Upper lobe of left lung (tissue), 6 donors: Measurements from ENCODE around the gene NAV2. TPM values are rescaled to one million over a fixed set of nuclear protein-coding genes. Genes with fewer than 3 reads are reported as not detected.

Experiments used
- ATAC-seq, 2 donors: fragments of 200-7000 bp; cut with Tn5 transposase; one replicate each; pipeline ENCODE4 v1.9.1; 2022; ENCODE audit warnings: mild to moderate bottlenecking in 2 of 2, moderate library complexity in 2 of 2; ENCODE audit not compliant: low FRiP score in 2 of 2
- DNase-seq, 2 donors: peaks; one replicate each; pipeline ENCODE4 v3.0.0-alpha.2; 2019 to 2020
- H3K27ac ChIP-seq, 4 donors: fragments of 200-600 bp; sonication (generic); one replicate each; pipeline ENCODE4 v1.5.1; 2016 to 2019
- H3K27me3 ChIP-seq, 4 donors: fragments of 200-600 bp; sonication (generic); one replicate each; pipeline ENCODE4 v1.5.1; 2017 to 2019
- H3K36me3 ChIP-seq, 4 donors: fragments of 200-600 bp; sonication (generic); one replicate each; pipeline ENCODE4 v1.5.1; 2016 to 2019
- H3K4me1 ChIP-seq, 4 donors: fragments of 200-600 bp; sonication (generic); one replicate each; pipeline ENCODE4 v1.5.1; 2018 to 2019
- H3K4me3 ChIP-seq, 4 donors: fragments of 200-600 bp; sonication (generic); one replicate each; pipeline ENCODE4 v1.5.1; 2017 to 2019; ENCODE audit warnings: mild to moderate bottlenecking in 2 of 4, moderate library complexity in 1 of 4
- H3K9me3 ChIP-seq, 4 donors: fragments of 200-600 bp; sonication (generic); one replicate each; pipeline ENCODE4 v1.5.1; 2018 to 2019
- CTCF ChIP-seq, 6 experiments: fragments of 450-650 bp in 4 of 6; fragments of 200-600 bp in 2 of 6; sonication (generic) in 2 of 6; IDR thresholded peaks; one replicate each; pipeline ENCODE4 v1.5.1; 2016 to 2019; ENCODE audit warnings: antibody characterized with exemption in 6 of 6
- EP300 ChIP-seq, 4 donors: sonication (generic); formaldehyde crosslinking; IDR thresholded peaks; one replicate each; pipeline ENCODE4 v1.5.1; 2017; ENCODE audit warnings: antibody characterized with exemption in 4 of 4, control low read depth in 2 of 4
- POLR2A ChIP-seq, 4 donors: fragments of 450-650 bp; IDR thresholded peaks; one replicate each; pipeline ENCODE4 v1.5.1; 2016 to 2017; ENCODE audit warnings: antibody characterized with exemption in 4 of 4, mild to moderate bottlenecking in 2 of 4
- POLR2AphosphoS5 ChIP-seq, 2 donors: sonication (generic); formaldehyde crosslinking; IDR thresholded peaks; one replicate each; pipeline ENCODE4 v1.5.1; 2017; ENCODE audit warnings: antibody characterized with exemption in 2 of 2
- whole genome bisulfite sequencing, 2 donors: methylation state at CpG; one replicate each; pipeline ENCODE4 v1.1.5; 2017 to 2018; 5-methylcytosine and 5-hydroxymethylcytosine counted together
- total RNA-seq, 6 donors: library from RNA; depleted of rRNA in 4 of 6; stranded (reverse); fragments of >200 nt in 4 of 6; gene quantifications; one replicate each; pipeline versions ENCODE4 v1.1.0 to v1.2.1, GENCODE V29; 2016 to 2021
- donor health status: DM: no; HTN: no; CAD: no; lungs with moderate emphysema.
- donor health status: DM: no; HTN: yes; CAD: no; lungs with severe emphysema.

Gene NAV2
- total RNA-seq, 6 donors from 2014 or later: 40.5 to 61.4 (median 52.3) TPM

GRCh38 chr11:19881177-19881576 lies 168.5 kb downstream of the NAV2 start:
- Histone ChIP-seq H3K27ac (no peak overlapping the region), H3K4me1 (no peaks in the 10 kb centered on the region), H3K36me3 (peaks cover 0 to 22% (median 1%) of the 10 kb centered on the region in 4 donors), H3K27me3 (no peaks in the 10 kb centered on the region), H3K4me3 (no peak overlapping the region), H3K9me3 (no peaks in the 10 kb centered on the region)
- DNase-seq (no peak), ATAC-seq (no peak)
- TF ChIP-seq EP300 (IDR thresholded peaks at IDR 0.05) (no peak), POLR2AphosphoS5 (IDR thresholded peaks at IDR 0.05) (no peak), POLR2A (IDR thresholded peaks at IDR 0.05) (no peak), CTCF (IDR thresholded peaks at IDR 0.05) (no peak)

GRCh38 chr11:19882356-19882755 lies 169.7 kb downstream of the NAV2 start:
- WGBS, 2 donors: 89 to 95% methylated on average over 3 of the region's 3 CpGs
- Histone ChIP-seq H3K9me3 (no peaks in the 10 kb centered on the region), H3K27ac (no peak overlapping the region), H3K4me1 (no peaks in the 10 kb centered on the region), H3K4me3 (no peak overlapping the region), H3K36me3 (peaks cover 0 to 22% (median 1%) of the 10 kb centered on the region in 4 donors), H3K27me3 (no peaks in the 10 kb centered on the region)
- no peak for ATAC-seq
- no peak for TF ChIP-seq POLR2AphosphoS5 (IDR thresholded peaks at IDR 0.05)
- TF ChIP-seq CTCF (IDR thresholded peaks at IDR 0.05): no peak
- TF ChIP-seq EP300 (IDR thresholded peaks at IDR 0.05): no peak
- TF ChIP-seq POLR2A (IDR thresholded peaks at IDR 0.05): no peak
- DNase-seq: no peak

GRCh38 chr11:19886498-19886897 lies 173.9 kb downstream of the NAV2 start:
- H3K36me3 ChIP-seq: peaks cover 0 to 9% (median 4%) of the 10 kb centered on the region in 4 donors
- ATAC-seq: no peak
- H3K27me3 ChIP-seq: no peaks in the 10 kb centered on the region
- 68 to 93% methylated on average over 3 of the region's 3 CpGs for WGBS, 2 donors
- no peak overlapping the region for H3K27ac ChIP-seq
- DNase-seq: no peak
- peaks cover 0 to 4% (median 0%) of the 10 kb centered on the region in 4 donors for H3K4me1 ChIP-seq
- no peak overlapping the region for H3K4me3 ChIP-seq
- TF ChIP-seq EP300 (IDR thresholded peaks at IDR 0.05) (no peak), POLR2AphosphoS5 (IDR thresholded peaks at IDR 0.05) (no peak), CTCF (IDR thresholded peaks at IDR 0.05) (no peak), POLR2A (IDR thresholded peaks at IDR 0.05) (no peak)
- H3K9me3 ChIP-seq: no peaks in the 10 kb centered on the region

GRCh38 chr11:19887842-19888241 lies 175.2 kb downstream of the NAV2 start:
- Histone ChIP-seq H3K9me3 (no peaks in the 10 kb centered on the region), H3K36me3 (peaks cover 0 to 8% (median 4%) of the 10 kb centered on the region in 4 donors), H3K4me3 (no peak overlapping the region), H3K27ac (no peak overlapping the region), H3K27me3 (no peaks in the 10 kb centered on the region), H3K4me1 (peaks cover 0 to 4% (median 0%) of the 10 kb centered on the region in 4 donors)
- WGBS, 2 donors: 91 to 94% methylated on average over 10 of the region's 10 CpGs
- ATAC-seq (no peak), DNase-seq (no peak)
- no peak for TF ChIP-seq POLR2AphosphoS5 (IDR thresholded peaks at IDR 0.05)
- no peak for TF ChIP-seq CTCF (IDR thresholded peaks at IDR 0.05)
- no peak for TF ChIP-seq POLR2A (IDR thresholded peaks at IDR 0.05)
- no peak for TF ChIP-seq EP300 (IDR thresholded peaks at IDR 0.05)

- Histone ChIP-seq H3K4me3 (no peak overlapping the region), H3K27ac (no peak overlapping the region), H3K36me3 (peaks cover 0 to 8% (median 4%) of the 10 kb centered on the region in 4 donors), H3K9me3 (no peaks in the 10 kb centered on the region), H3K27me3 (no peaks in the 10 kb centered on the region), H3K4me1 (peaks cover 0 to 4% (median 0%) of the 10 kb centered on the region in 4 donors)
- DNase-seq (no peak), ATAC-seq (no peak)
- WGBS, 2 donors: 93% methylated on average over 5 of the region's 5 CpGs
- TF ChIP-seq CTCF (IDR thresholded peaks at IDR 0.05): no peak
- no peak for TF ChIP-seq EP300 (IDR thresholded peaks at IDR 0.05)
- no peak for TF ChIP-seq POLR2AphosphoS5 (IDR thresholded peaks at IDR 0.05)
- no peak for TF ChIP-seq POLR2A (IDR thresholded peaks at IDR 0.05)
These were observed 176.9 kb downstream of the NAV2 start for GRCh38 chr11:19889531-19889930.
